ENCODE data around the gene FKBP8.

- no peak for TF ChIP-seq POLR2A (IDR thresholded peaks at IDR 0.05)
- TF ChIP-seq CTCF (IDR thresholded peaks at IDR 0.05): no peak
- TF ChIP-seq EP300 (IDR thresholded peaks at IDR 0.05): no peak
- no peak for TF ChIP-seq POLR2AphosphoS5 (IDR thresholded peaks at IDR 0.05)
These were observed 44.7 kb upstream of the FKBP8 start for GRCh38 chr19:18587962-18588610.
